Neural crest cell (in vitro differentiated cells): ENCODE data around the gene RD3L. TPM values are rescaled to one million over a fixed set of nuclear protein-coding genes. Genes with fewer than 3 reads are reported as not detected.
A peak's percentile ranks its signal among the peaks of the same experiment; 100 is the strongest.

ENCODE experiments used
- DNase-seq: peaks from one replicate; pipeline ENCODE4 v3.0.0; 2021; ENCODE audit warnings: low read depth, mixed read lengths, low spot score
- H3K27ac Mint-ChIP-seq: one replicate; pipeline ENCODE4 v1.8.0; 2021; ENCODE audit warnings: mild to moderate bottlenecking, mixed read lengths; ENCODE audit not compliant: unreplicated experiment
- H3K27me3 Mint-ChIP-seq: 2 replicates; pipeline ENCODE4 v1.8.0; 2021; ENCODE audit warnings: low read depth, mild to moderate bottlenecking, mixed read lengths
- H3K36me3 Mint-ChIP-seq: 2 replicates; pipeline ENCODE4 v1.8.0; 2021; ENCODE audit warnings: low read depth, mild to moderate bottlenecking, mixed read lengths
- H3K4me1 Mint-ChIP-seq: 2 replicates; pipeline ENCODE4 v1.8.0; 2021; ENCODE audit warnings: mixed read lengths
- H3K4me3 Mint-ChIP-seq: one replicate; pipeline ENCODE4 v1.8.0; 2021; ENCODE audit warnings: mild to moderate bottlenecking, mixed read lengths
- H3K9me3 Mint-ChIP-seq: 2 replicates; pipeline ENCODE4 v1.8.0; 2021; ENCODE audit warnings: mixed read lengths
- CTCF ChIP-seq: fragments of 200-600 bp; sonication (generic); conservative IDR thresholded peaks from 2 replicates; pipeline ENCODE4 v1.5.0; 2021; ENCODE audit warnings: antibody characterized with exemption, mild to moderate bottlenecking
- total RNA-seq: library from RNA; stranded (reverse); gene quantifications from 2 replicates; pipeline ENCODE4 v1.2.1, GENCODE V29; 2021

The RD3L gene
- total RNA-seq, 1 donor from 2014 or later: not detected

- Mint-ChIP-seq H3K27me3 (peaks cover 2% of the 10 kb centered on the region), H3K9me3 (no peaks in the 10 kb centered on the region), H3K36me3 (no peaks in the 10 kb centered on the region), H3K4me3 (no peak overlapping the region), H3K4me1 (no peaks in the 10 kb centered on the region), H3K27ac (peak overlapping the region; percentile 63)
- no peak for TF ChIP-seq CTCF
- DNase-seq: no peak
Measured at GRCh38 chr14:103960457-103961055, 18.2 kb upstream of the RD3L start.

- Mint-ChIP-seq H3K27me3 (peaks cover 36% of the 10 kb centered on the region), H3K36me3 (no peaks in the 10 kb centered on the region), H3K4me3 (no peak overlapping the region), H3K9me3 (peaks cover 6% of the 10 kb centered on the region), H3K27ac (no peak overlapping the region), H3K4me1 (peaks cover 8% of the 10 kb centered on the region)
- no peak for TF ChIP-seq CTCF
- DNase-seq: no peak
Measured at GRCh38 chr14:103949131-103949790, 6.9 kb upstream of the RD3L start.

- Mint-ChIP-seq H3K4me3 (no peak overlapping the region), H3K36me3 (no peaks in the 10 kb centered on the region), H3K9me3 (peaks cover 6% of the 10 kb centered on the region), H3K4me1 (peaks cover 8% of the 10 kb centered on the region), H3K27me3 (peaks cover 44% of the 10 kb centered on the region), H3K27ac (no peak overlapping the region)
- no peak for TF ChIP-seq CTCF
- no peak for DNase-seq
Measured at GRCh38 chr14:103948442-103948841, 6.1 kb upstream of the RD3L start.

GRCh38 chr14:103946975-103947374 is 4.6 kb upstream of the RD3L start:
- Mint-ChIP-seq H3K4me1 (peaks cover 8% of the 10 kb centered on the region), H3K27ac (no peak overlapping the region), H3K36me3 (no peaks in the 10 kb centered on the region), H3K27me3 (peaks cover 56% of the 10 kb centered on the region), H3K4me3 (no peak overlapping the region), H3K9me3 (peaks cover 6% of the 10 kb centered on the region)
- DNase-seq: no peak
- TF ChIP-seq CTCF: no peak

GRCh38 chr14:103943673-103944072 is 1.3 kb upstream of the RD3L start:
- Mint-ChIP-seq H3K27me3 (peaks cover 74% of the 10 kb centered on the region), H3K36me3 (no peaks in the 10 kb centered on the region), H3K9me3 (peaks cover 6% of the 10 kb centered on the region), H3K4me3 (no peak overlapping the region), H3K4me1 (peaks cover under 1% of the 10 kb centered on the region), H3K27ac (no peak overlapping the region)
- no peak for TF ChIP-seq CTCF
- no peak for DNase-seq
